Dendritic cell treated with granulocyte-macrophage colony-stimulating factor and Interleukin-4, amounts not matched to agents 40 ng/mL and 50 ng/mL, for 4 days (primary cell): ENCODE results near the gene CR1L.
A peak's percentile ranks its signal among the peaks of the same experiment; 100 is the strongest.
"Not testable (repeated sequence)": the region's sequence is repeated elsewhere in the genome, so short reads cannot be mapped to it uniquely, and the experiment has no call there.

Experiments
- H3K27ac Mint-ChIP-seq: one replicate; pipeline ENCODE4 v1.8.0; 2022; ENCODE audit warnings: mild to moderate bottlenecking, mixed read lengths
- H3K27me3 Mint-ChIP-seq: one replicate; pipeline ENCODE4 v1.8.0; 2022; ENCODE audit warnings: mild to moderate bottlenecking, mixed read lengths
- H3K36me3 Mint-ChIP-seq: one replicate; pipeline ENCODE4 v1.8.0; 2022; ENCODE audit warnings: low read depth, mixed read lengths
- H3K4me1 Mint-ChIP-seq: one replicate; pipeline ENCODE4 v1.8.0; 2022; ENCODE audit warnings: low read depth, mixed read lengths
- H3K4me3 Mint-ChIP-seq: one replicate; pipeline ENCODE4 v1.8.0; 2022; ENCODE audit warnings: mild to moderate bottlenecking, moderate library complexity, mixed read lengths
- H3K9me3 Mint-ChIP-seq: one replicate; pipeline ENCODE4 v1.8.0; 2022; ENCODE audit warnings: mixed read lengths
- intact Hi-C: fragments of 100-400 bp; cut with micrococcal nuclease; formaldehyde crosslinking; loops from one replicate; pipeline ENCODE4 v1.15.0; 2022

Gene CR1L

DNA sequence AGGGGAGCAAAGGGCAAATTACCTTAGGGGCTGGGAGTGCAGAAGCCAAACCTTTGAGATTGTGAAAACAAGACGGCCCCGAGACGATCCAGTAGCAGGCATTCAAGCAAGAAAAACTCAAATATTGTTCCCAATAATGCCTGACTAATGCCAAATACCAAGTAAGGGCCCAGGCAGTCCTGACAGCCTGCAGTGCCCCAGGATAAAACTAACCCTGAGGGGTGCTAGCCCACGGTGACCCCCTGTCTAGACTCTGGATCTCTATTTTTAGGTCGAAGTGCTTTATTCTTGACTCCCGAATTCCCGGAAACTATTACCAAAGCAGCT lies 106.5 kb downstream of the CR1L start:
- H3K9me3 Mint-ChIP-seq, intact Hi-C loops, H3K27me3 Mint-ChIP-seq: not testable (repeated sequence)
- peak overlapping the region; percentile 88 for H3K4me3 Mint-ChIP-seq
- peak overlapping the region; percentile 92 for H3K27ac Mint-ChIP-seq
- peaks cover 56% of the 10 kb centered on the region for H3K4me1 Mint-ChIP-seq
- H3K36me3 Mint-ChIP-seq = peaks cover 11% of the 10 kb centered on the region

DNA sequence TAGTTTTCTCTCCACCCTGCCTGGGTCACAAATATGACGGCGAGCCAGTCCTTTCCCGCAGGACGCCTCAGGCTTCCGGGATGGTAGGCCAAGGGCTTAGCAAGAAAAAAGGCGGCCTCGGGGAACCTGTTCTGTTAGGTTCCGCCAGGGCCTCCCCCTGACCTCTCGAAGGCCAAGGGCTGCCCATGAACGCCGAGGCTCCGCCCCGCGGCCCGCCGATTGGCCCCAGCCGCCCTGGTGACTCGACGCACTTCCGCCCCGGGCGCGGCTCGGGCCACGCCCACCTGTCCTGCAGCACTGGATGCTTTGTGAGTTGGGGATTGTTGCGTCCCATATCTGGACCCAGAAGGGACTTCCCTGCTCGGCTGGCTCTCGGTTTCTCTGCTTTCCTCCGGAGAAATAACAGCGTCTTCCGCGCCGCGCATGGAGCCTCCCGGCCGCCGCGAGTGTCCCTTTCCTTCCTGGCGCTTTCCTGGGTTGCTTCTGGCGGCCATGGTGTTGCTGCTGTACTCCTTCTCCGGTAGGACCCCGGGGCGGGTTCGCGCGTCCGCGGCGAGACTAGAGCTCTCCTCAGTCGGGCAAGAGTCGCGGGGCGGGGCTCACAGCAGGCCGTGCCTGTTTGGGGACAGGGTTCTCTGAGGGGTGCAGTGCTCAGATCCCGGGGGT lies 107.0 kb downstream of the CR1L start, which contains the start of gene CD46:
TSS of gene CD46 (plus strand) at position 265 of the 666 bp plus-strand sequence. CDS start at position 424, 159 bp downstream.
- Mint-ChIP-seq H3K27ac (peak within 1 kb of the TSS; percentile 92), H3K27me3 (no peaks in the 10 kb centered on the region), H3K9me3 (peaks cover 9% of the 10 kb centered on the region), H3K4me3 (peak within 1 kb of the TSS; percentile 88), H3K36me3 (peaks cover 16% of the 10 kb centered on the region), H3K4me1 (peaks cover 57% of the 10 kb centered on the region)
- intact Hi-C loops = no loop called here

DNA sequence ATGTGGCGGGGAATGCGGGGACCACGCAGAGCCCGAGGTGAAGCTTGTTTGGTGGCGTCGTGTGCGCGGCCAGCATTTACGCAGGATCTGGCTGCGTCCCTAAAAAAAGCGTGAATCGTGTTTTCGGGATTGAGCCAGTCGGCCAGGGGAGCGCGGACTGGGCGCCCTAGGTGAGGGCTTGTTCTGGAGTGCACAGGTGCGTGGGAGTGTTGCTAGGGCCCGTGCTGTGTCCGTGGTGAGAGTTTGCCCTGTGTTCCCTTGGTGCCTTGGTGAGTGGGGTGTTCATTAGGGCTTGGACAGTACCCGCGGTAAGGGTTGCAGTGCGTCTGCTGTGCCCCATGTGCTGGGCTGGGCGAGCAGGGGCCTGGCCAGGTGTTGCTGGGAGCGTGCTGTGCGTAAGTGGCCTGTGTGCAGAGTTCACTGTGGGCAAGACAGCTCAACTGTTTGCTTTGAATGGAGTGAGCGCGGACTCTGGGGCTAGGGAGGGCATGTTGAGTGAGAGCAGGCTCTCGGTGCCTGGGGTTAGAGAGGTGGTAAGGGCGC lies 107.6 kb downstream of the CR1L start:
- H3K27me3 Mint-ChIP-seq = no peaks in the 10 kb centered on the region
- H3K9me3 Mint-ChIP-seq = peaks cover 9% of the 10 kb centered on the region
- intact Hi-C loops = no loop called here
- peak overlapping the region; percentile 92 for H3K27ac Mint-ChIP-seq
- peaks cover 21% of the 10 kb centered on the region for H3K36me3 Mint-ChIP-seq
- peaks cover 55% of the 10 kb centered on the region for H3K4me1 Mint-ChIP-seq
- peak overlapping the region; percentile 88 for H3K4me3 Mint-ChIP-seq

DNA sequence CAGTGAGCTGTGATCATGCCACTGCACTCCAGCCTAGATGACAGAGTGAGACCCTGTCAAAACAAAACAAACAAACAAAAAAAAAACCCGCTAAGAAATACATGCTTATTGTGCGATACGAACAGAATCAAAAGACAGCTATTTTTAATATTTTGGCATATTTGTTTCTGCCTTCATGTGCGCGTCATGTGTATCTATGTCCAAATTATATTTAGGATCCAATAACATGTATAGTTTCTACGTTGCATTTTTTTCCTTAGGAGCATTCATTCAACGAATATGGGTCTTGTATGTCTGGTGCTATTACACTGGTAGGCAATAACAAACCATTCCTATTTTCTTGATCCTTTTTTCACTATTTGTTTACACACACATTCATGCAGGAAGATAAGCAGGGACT lies 108.7 kb downstream of the CR1L start:
- intact Hi-C loops = no loop called here
- no peaks in the 10 kb centered on the region for H3K27me3 Mint-ChIP-seq
- peaks cover 29% of the 10 kb centered on the region for H3K36me3 Mint-ChIP-seq
- peaks cover 52% of the 10 kb centered on the region for H3K4me1 Mint-ChIP-seq
- H3K27ac Mint-ChIP-seq = no peak overlapping the region
- H3K4me3 Mint-ChIP-seq = peak overlapping the region; percentile 37
- peaks cover 1% of the 10 kb centered on the region for H3K9me3 Mint-ChIP-seq

DNA sequence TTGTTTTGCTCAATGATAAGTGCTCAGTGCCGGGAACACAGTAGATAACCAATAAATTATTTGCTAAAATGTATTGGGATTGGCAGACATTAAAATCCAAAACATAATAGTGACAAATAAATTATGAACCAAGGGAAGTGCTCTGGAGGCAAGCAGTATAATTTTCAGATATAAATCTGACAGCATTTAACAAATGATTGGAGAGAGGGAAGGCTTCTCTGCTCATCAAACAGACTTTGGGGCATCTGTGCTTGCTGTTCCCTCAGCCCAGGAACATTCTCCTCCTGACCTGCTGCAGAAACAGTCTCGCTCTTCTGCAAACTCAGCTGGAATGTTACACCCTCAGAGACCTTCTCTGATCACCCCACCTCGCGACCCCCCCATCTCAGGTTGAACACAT lies 109.1 kb downstream of the CR1L start:
- H3K4me3 Mint-ChIP-seq = no peak overlapping the region
- intact Hi-C loops = no loop called here
- H3K27ac Mint-ChIP-seq = no peak overlapping the region
- H3K9me3 Mint-ChIP-seq = no peaks in the 10 kb centered on the region
- no peaks in the 10 kb centered on the region for H3K27me3 Mint-ChIP-seq
- peaks cover 33% of the 10 kb centered on the region for H3K36me3 Mint-ChIP-seq
- peaks cover 52% of the 10 kb centered on the region for H3K4me1 Mint-ChIP-seq

- Mint-ChIP-seq H3K9me3 (no peaks in the 10 kb centered on the region), H3K27ac (peak overlapping the region; percentile 6), H3K36me3 (peaks cover 44% of the 10 kb centered on the region), H3K4me1 (peaks cover 52% of the 10 kb centered on the region), H3K4me3 (peak overlapping the region; percentile 30), H3K27me3 (no peaks in the 10 kb centered on the region)
- intact Hi-C loops = no loop called here
Measured at GRCh38 chr1:207754974-207755700, 110.2 kb downstream of the CR1L start.

GRCh38 chr1:207755846-207756693 lies 111.1 kb downstream of the CR1L start:
- intact Hi-C loops = no loop called here
- Mint-ChIP-seq H3K36me3 (peaks cover 53% of the 10 kb centered on the region), H3K4me3 (no peak overlapping the region), H3K4me1 (peaks cover 49% of the 10 kb centered on the region), H3K27ac (peak overlapping the region; percentile 2), H3K9me3 (no peaks in the 10 kb centered on the region), H3K27me3 (no peaks in the 10 kb centered on the region)

- intact Hi-C loops = no loop called here
- no peak overlapping the region for H3K27ac Mint-ChIP-seq
- H3K9me3 Mint-ChIP-seq = peaks cover 9% of the 10 kb centered on the region
Measured at GRCh38 chr1:207762622-207763021, 117.7 kb downstream of the CR1L start.

DNA sequence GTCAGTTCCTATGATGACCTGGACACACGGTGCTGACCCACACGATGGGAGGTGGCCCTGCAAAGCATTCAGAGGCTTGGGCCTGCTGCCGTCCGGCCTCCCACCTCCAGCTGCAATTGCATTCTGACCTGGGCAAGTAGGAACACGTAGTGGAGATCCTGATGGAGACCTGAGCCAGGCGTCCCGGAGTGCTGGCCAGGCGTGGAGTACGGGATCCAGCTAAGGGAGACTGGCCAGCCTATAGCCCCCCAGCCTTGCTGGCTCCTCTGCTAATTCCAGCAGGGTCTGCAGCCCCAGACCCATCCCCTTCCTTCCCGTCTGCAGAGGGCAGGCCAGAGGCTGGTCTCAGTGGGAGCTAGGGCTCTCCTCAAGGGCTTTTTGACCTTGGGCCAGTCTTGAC lies 118.2 kb downstream of the CR1L start:
- Mint-ChIP-seq H3K36me3 (peaks cover 95% of the 10 kb centered on the region), H3K9me3 (peaks cover 9% of the 10 kb centered on the region), H3K27ac (no peak overlapping the region), H3K27me3 (no peaks in the 10 kb centered on the region), H3K4me3 (no peak overlapping the region), H3K4me1 (no peaks in the 10 kb centered on the region)
- intact Hi-C loops = no loop called here

More at GRCh38 chr1:207762622-207763021, 117.7 kb downstream of the CR1L start:
- no peak overlapping the region for H3K4me3 Mint-ChIP-seq
- peaks cover 93% of the 10 kb centered on the region for H3K36me3 Mint-ChIP-seq
- no peaks in the 10 kb centered on the region for H3K4me1 Mint-ChIP-seq
- no peaks in the 10 kb centered on the region for H3K27me3 Mint-ChIP-seq

DNA sequence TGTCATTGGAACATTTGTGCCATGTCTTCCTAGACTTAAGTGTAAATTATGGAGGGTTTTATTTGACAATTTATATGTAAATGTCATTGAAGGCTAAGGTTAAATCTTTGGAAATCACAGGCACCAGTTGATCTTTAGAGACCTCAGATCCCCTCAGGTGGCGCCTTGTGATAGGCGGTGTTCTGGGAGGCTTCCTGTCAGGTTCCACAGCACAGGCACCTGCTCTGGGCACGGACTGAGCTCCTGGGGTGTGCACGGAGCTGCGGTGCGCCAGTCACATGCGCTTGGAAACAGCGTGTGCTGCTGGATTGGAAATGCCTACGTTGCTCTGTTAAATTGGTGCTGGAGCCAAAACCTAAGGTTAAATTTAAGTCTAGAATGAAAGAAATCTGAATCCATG lies 119.0 kb downstream of the CR1L start:
- H3K27me3 Mint-ChIP-seq = no peaks in the 10 kb centered on the region
- H3K4me3 Mint-ChIP-seq = no peak overlapping the region
- H3K27ac Mint-ChIP-seq = no peak overlapping the region
- H3K36me3 Mint-ChIP-seq = peaks cover 95% of the 10 kb centered on the region
- intact Hi-C loops = no loop called here
- peaks cover 9% of the 10 kb centered on the region for H3K9me3 Mint-ChIP-seq
- H3K4me1 Mint-ChIP-seq = no peaks in the 10 kb centered on the region

DNA sequence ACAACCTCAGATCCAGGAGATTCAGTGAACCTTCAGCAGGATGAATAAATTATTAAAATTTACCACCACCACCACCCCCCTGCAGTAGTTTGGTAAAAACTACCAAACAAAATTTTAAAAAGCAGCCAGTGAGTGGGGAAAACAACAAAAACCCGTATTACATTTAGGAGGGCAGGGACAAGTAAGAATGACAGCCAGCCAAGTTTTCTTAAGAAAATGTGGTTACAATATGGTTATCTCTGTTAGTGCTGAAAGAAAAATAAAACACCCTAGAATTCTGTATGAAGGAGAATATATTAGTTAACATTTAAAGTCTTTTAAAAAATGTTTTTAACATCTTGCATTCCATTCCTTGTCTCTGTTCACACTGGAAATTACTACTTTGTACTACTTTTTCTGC lies 121.6 kb downstream of the CR1L start:
- no peak overlapping the region for H3K27ac Mint-ChIP-seq
- intact Hi-C loops = no loop called here

DNA sequence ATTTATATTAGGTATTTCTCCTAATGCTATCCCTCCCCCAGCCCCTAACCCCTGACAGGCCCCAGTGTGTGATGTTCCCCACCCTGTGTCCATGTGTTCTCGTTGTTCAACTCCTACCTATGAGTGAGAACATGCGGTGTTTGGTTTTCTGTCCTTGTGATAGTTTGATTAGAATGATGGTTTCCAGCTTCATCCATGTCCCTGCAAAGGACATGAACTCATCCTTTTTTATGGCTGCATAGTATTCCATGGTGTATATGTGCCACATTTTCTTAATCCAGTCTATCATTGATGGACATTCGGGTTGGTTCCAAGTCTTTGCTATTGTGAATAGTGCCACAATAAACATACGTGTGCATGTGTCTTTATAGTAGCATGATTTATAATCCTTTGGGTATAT lies 125.6 kb downstream of the CR1L start:
- intact Hi-C loops, H3K27ac Mint-ChIP-seq, H3K4me3 Mint-ChIP-seq, H3K27me3 Mint-ChIP-seq: not testable (repeated sequence)
- Mint-ChIP-seq H3K36me3 (peaks cover 92% of the 10 kb centered on the region), H3K4me1 (peaks cover 11% of the 10 kb centered on the region), H3K9me3 (peaks cover 17% of the 10 kb centered on the region)

More for the DNA sequence above, 121.6 kb downstream of the CR1L start:
- Mint-ChIP-seq H3K36me3 (peaks cover 93% of the 10 kb centered on the region), H3K4me1 (peaks cover under 1% of the 10 kb centered on the region), H3K4me3 (no peak overlapping the region), H3K27me3 (no peaks in the 10 kb centered on the region), H3K9me3 (peaks cover 17% of the 10 kb centered on the region)
